Stomach smooth muscle (tissue), 2 donors: ENCODE measurements around the gene SPATA32.
A peak's percentile ranks its signal among the peaks of the same experiment; 100 is the strongest.
"Not testable (repeated sequence)": the region's sequence is repeated elsewhere in the genome, so short reads cannot be mapped to it uniquely, and the experiment has no call there.

Experiments
- H3K27ac ChIP-seq: one replicate; pipeline ENCODE4 v1.7.0; 2013; ENCODE audit warnings: mild to moderate bottlenecking, low read length, inconsistent platforms
- H3K27me3 ChIP-seq, 2 donors: one replicate each; pipeline ENCODE4 v1.7.0; 2013; ENCODE audit warnings: low read length in 2 of 2; ENCODE audit not compliant: insufficient read depth in 2 of 2, control insufficient read depth in 1 of 2
- H3K36me3 ChIP-seq, 2 donors: one replicate each; pipeline ENCODE4 v1.7.0; 2013; ENCODE audit warnings: low read length in 2 of 2; ENCODE audit not compliant: control insufficient read depth in 2 of 2, insufficient read depth in 2 of 2
- H3K4me1 ChIP-seq: one replicate; pipeline ENCODE4 v1.7.0; 2013; ENCODE audit warnings: low read length; ENCODE audit not compliant: control insufficient read depth, insufficient read depth
- H3K4me3 ChIP-seq, 2 donors: one replicate each; pipeline ENCODE4 v1.7.0; 2013; ENCODE audit warnings: low read length in 2 of 2
- H3K9ac ChIP-seq, 2 donors: one replicate each; pipeline ENCODE4 v1.7.0; 2013; ENCODE audit warnings: low read length in 2 of 2, mild to moderate bottlenecking in 1 of 2
- H3K9me3 ChIP-seq, 2 donors: one replicate each; pipeline ENCODE4 v1.7.0; 2013; ENCODE audit warnings: low read length in 2 of 2; ENCODE audit not compliant: control insufficient read depth in 2 of 2
- donor health status: healthy.
- donor health status: Pancreatic carcinoma.

Gene SPATA32

GRCh38 chr17:45256114-45256966, 5.6 kb downstream of the SPATA32 start:
- H3K36me3 ChIP-seq = no peaks in the 10 kb centered on the region
- H3K4me3 ChIP-seq = no peak overlapping the region
- H3K4me1 ChIP-seq = peaks cover 4% of the 10 kb centered on the region
- no peak overlapping the region for H3K27ac ChIP-seq
- no peaks in the 10 kb centered on the region for H3K9me3 ChIP-seq
- H3K27me3 ChIP-seq = no peaks in the 10 kb centered on the region
- no peak overlapping the region for H3K9ac ChIP-seq

GRCh38 chr17:45255358-45255757, 6.5 kb downstream of the SPATA32 start:
- H3K27ac ChIP-seq = no peak overlapping the region
- H3K36me3 ChIP-seq = no peaks in the 10 kb centered on the region
- peaks cover 2% of the 10 kb centered on the region for H3K4me1 ChIP-seq
- H3K27me3 ChIP-seq = no peaks in the 10 kb centered on the region
- no peak overlapping the region for H3K4me3 ChIP-seq
- no peaks in the 10 kb centered on the region for H3K9me3 ChIP-seq
- no peak overlapping the region for H3K9ac ChIP-seq

- H3K9me3 ChIP-seq = no peaks in the 10 kb centered on the region
- no peak overlapping the region for H3K4me3 ChIP-seq
- H3K9ac ChIP-seq = no peak overlapping the region
- peaks cover 2% of the 10 kb centered on the region for H3K4me1 ChIP-seq
- no peaks in the 10 kb centered on the region for H3K36me3 ChIP-seq
- H3K27me3 ChIP-seq = no peaks in the 10 kb centered on the region
- H3K27ac ChIP-seq = no peak overlapping the region
Measured at GRCh38 chr17:45253879-45254278, 8.0 kb downstream of the SPATA32 start.

GRCh38 chr17:45253237-45253636, 8.7 kb downstream of the SPATA32 start:
- not testable (repeated sequence) for H3K36me3 ChIP-seq

GRCh38 chr17:45251931-45252330, 10.0 kb downstream of the SPATA32 start:
- H3K4me1 ChIP-seq = peaks cover 13% of the 10 kb centered on the region
- H3K9me3 ChIP-seq = no peaks in the 10 kb centered on the region
- H3K4me3 ChIP-seq = no peak overlapping the region
- no peak overlapping the region for H3K9ac ChIP-seq
- H3K36me3 ChIP-seq = no peaks in the 10 kb centered on the region
- H3K27me3 ChIP-seq = no peaks in the 10 kb centered on the region
- no peak overlapping the region for H3K27ac ChIP-seq

More at GRCh38 chr17:45253237-45253636, 8.7 kb downstream of the SPATA32 start:
- not testable (repeated sequence) for H3K27me3 ChIP-seq, H3K9ac ChIP-seq, H3K4me3 ChIP-seq, H3K4me1 ChIP-seq, H3K27ac ChIP-seq, H3K9me3 ChIP-seq

- Histone ChIP-seq H3K27ac (no peak overlapping the region), H3K4me3 (peak overlapping the region in 1 of 2 donors; percentile 76), H3K36me3 (no peaks in the 10 kb centered on the region), H3K4me1 (peaks cover 19% of the 10 kb centered on the region), H3K9ac (peak overlapping the region in 1 of 2 donors; percentile 33), H3K27me3 (no peaks in the 10 kb centered on the region), H3K9me3 (no peaks in the 10 kb centered on the region)
Measured at GRCh38 chr17:45248132-45248957, 13.5 kb downstream of the SPATA32 start.

- Histone ChIP-seq H3K9me3 (no peaks in the 10 kb centered on the region), H3K36me3 (no peaks in the 10 kb centered on the region), H3K27ac (peak overlapping the region; percentile 24), H3K27me3 (no peaks in the 10 kb centered on the region), H3K9ac (peak overlapping the region; percentile 33 to 55), H3K4me3 (peak overlapping the region; percentile 62 to 76), H3K4me1 (peaks cover 19% of the 10 kb centered on the region)
Measured at GRCh38 chr17:45247429-45248131, 14.3 kb downstream of the SPATA32 start.

- Histone ChIP-seq H3K36me3 (no peaks in the 10 kb centered on the region), H3K4me1 (peaks cover 19% of the 10 kb centered on the region), H3K9me3 (no peaks in the 10 kb centered on the region), H3K9ac (peak overlapping the region; percentile 33 to 55), H3K27ac (peak overlapping the region; percentile 24), H3K4me3 (peak overlapping the region; percentile 62 to 76), H3K27me3 (no peaks in the 10 kb centered on the region)
Measured at GRCh38 chr17:45246861-45247428, 14.9 kb downstream of the SPATA32 start.

GRCh38 chr17:45246338-45246737, 15.6 kb downstream of the SPATA32 start:
- Histone ChIP-seq H3K4me1 (peaks cover 23% of the 10 kb centered on the region), H3K4me3 (peak overlapping the region; percentile 62 to 76), H3K9me3 (no peaks in the 10 kb centered on the region), H3K36me3 (no peaks in the 10 kb centered on the region), H3K27ac (no peak overlapping the region), H3K9ac (no peak overlapping the region), H3K27me3 (peaks cover 0 to 1% of the 10 kb centered on the region in 2 donors)
